RWPE2 (cell line): ENCODE results near the gene NUMBL.

Experiments used
- ATAC-seq: fragments of 200-7000 bp; cut with Tn5 transposase; 3 replicates; pipeline ENCODE4 v1.9.1; 2021; ENCODE audit warnings: low read depth
- DNase-seq: peaks from one replicate; pipeline ENCODE4 v3.0.0-alpha.2; 2020; ENCODE audit warnings: low spot score
- H3K27ac ChIP-seq: fragments of 450-650 bp; 2 replicates; pipeline ENCODE4 v1.5.1; 2017; ENCODE audit warnings: mild to moderate bottlenecking; ENCODE audit not compliant: poor library complexity, severe bottlenecking
- H3K27me3 ChIP-seq: fragments of 250-450 bp; sonication (Bioruptor Pico); 2 replicates; pipeline ENCODE4 v1.5.1; 2021; ENCODE audit warnings: mild to moderate bottlenecking, moderate library complexity; ENCODE audit not compliant: insufficient read depth, poor library complexity, severe bottlenecking
- H3K36me3 ChIP-seq: fragments of 250-450 bp; sonication (Bioruptor Pico); 2 replicates; pipeline ENCODE4 v1.5.1; 2020; ENCODE audit warnings: low read depth, mild to moderate bottlenecking, moderate library complexity
- H3K4me1 ChIP-seq: fragments of 250-450 bp; sonication (Bioruptor Pico); 2 replicates; pipeline ENCODE4 v1.5.1; 2021; ENCODE audit warnings: mild to moderate bottlenecking, moderate library complexity; ENCODE audit not compliant: insufficient read depth, poor library complexity, severe bottlenecking
- H3K4me3 ChIP-seq: fragments of 250-450 bp; sonication (Bioruptor Pico); 2 replicates; pipeline ENCODE4 v1.5.1; 2021; ENCODE audit warnings: mild to moderate bottlenecking, moderate library complexity; ENCODE audit not compliant: severe bottlenecking
- H3K9me3 ChIP-seq: fragments of 250-450 bp; sonication (Bioruptor Pico); 2 replicates; pipeline ENCODE4 v1.5.1; 2021; ENCODE audit warnings: mild to moderate bottlenecking, moderate library complexity; ENCODE audit not compliant: severe bottlenecking
- TF ChIP-seq, protein P1 (sequence below): fragments of 450-650 bp; IDR thresholded peaks from one replicate; pipeline ENCODE4 v1.5.1; 2017; ENCODE audit warnings: mild to moderate bottlenecking, moderate library complexity; ENCODE audit not compliant: poor library complexity, severe bottlenecking

The NUMBL gene

DNA sequence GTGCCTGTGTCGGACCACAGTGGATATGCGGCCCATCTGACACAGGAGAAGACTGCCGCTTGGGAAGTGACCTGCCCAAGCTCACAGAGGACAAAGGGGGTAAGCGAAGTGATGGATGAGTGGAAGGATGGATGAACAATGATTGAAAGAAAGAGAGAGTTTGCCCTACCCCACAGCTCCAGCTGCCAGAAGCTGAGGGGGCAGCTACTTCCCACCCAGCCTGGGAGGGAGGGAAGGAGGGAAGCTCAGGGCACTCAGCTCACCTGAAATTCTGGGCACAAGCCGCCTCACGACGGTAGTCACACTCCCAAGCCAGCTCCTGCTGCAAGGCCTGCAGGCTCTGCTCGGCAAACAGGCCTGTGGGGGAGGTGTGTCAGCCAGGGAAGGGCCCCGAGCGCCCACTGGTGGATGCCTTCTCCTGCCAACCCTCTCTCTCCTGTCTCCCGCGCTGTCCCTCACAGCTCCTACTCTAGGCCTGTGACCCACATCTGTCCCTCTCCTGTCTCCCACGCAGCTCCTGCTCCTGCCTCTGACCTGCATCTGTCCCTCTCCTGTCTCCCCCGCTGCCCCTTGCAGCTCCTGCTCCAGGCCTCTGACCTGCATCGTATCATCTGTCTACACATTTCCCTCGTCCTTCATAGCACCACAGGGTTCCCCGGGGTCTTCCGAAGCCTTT lies 12.0 kb upstream of the NUMBL start:
- no peak overlapping the region for H3K4me3 ChIP-seq
- no peak overlapping the region for H3K27ac ChIP-seq
- peak; percentile 35; the same call in 1 of the 3 replicates for ATAC-seq
- H3K27me3 ChIP-seq, result no peaks in the 10 kb centered on the region
- no peaks in the 10 kb centered on the region for H3K4me1 ChIP-seq
- TF ChIP-seq, protein P1, sequence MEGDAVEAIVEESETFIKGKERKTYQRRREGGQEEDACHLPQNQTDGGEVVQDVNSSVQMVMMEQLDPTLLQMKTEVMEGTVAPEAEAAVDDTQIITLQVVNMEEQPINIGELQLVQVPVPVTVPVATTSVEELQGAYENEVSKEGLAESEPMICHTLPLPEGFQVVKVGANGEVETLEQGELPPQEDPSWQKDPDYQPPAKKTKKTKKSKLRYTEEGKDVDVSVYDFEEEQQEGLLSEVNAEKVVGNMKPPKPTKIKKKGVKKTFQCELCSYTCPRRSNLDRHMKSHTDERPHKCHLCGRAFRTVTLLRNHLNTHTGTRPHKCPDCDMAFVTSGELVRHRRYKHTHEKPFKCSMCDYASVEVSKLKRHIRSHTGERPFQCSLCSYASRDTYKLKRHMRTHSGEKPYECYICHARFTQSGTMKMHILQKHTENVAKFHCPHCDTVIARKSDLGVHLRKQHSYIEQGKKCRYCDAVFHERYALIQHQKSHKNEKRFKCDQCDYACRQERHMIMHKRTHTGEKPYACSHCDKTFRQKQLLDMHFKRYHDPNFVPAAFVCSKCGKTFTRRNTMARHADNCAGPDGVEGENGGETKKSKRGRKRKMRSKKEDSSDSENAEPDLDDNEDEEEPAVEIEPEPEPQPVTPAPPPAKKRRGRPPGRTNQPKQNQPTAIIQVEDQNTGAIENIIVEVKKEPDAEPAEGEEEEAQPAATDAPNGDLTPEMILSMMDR, result no peak
- no peak for DNase-seq
- H3K36me3 ChIP-seq, result peaks cover 47% of the 10 kb centered on the region
- no peaks in the 10 kb centered on the region for H3K9me3 ChIP-seq

DNA sequence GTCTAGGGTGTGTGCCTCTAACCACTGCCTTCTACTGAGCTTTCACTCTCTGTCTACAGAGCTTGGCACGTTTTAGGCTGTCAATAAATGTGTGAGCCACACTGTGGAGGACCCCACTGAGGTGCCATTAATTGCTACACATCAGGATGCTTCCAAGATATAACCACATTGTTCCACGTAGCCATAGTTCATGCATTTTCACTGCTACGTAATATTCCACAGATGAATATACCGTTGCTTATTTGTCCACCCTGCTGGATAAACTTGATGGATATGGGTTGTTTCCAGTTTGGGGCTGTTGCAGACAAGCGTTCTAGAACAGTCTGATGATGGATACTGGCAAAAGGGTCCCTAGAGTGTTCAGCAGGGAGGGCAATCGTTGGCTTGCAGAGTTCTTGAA lies 11.3 kb upstream of the NUMBL start:
- ATAC-seq (no peak), DNase-seq (no peak)
- H3K4me3 ChIP-seq, result no peak overlapping the region
- H3K27ac ChIP-seq, result no peak overlapping the region
- H3K4me1 ChIP-seq, result no peaks in the 10 kb centered on the region
- H3K27me3 ChIP-seq, result no peaks in the 10 kb centered on the region
- no peaks in the 10 kb centered on the region for H3K9me3 ChIP-seq
- TF ChIP-seq, protein P1, result no peak
- peaks cover 43% of the 10 kb centered on the region for H3K36me3 ChIP-seq

DNA sequence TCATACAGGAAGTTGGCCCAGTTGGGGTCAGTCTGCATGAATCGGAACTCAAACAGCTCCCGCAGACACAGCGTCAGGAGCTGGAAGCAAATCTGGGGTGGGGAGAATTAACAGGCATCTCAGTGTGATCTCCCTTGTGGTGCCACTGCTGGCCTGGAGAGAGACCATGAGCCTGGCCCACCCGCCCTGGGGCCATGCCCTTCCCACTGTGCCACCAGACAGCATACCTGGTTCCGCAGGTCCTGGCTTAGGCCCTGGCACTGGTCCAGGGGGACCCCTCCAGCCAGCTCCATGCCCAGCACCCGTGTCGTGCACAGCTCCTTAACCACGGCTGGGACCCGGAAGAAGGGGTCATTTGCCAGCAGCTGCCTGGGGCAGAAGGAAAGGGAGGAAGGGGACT lies 9.6 kb upstream of the NUMBL start:
- no peaks in the 10 kb centered on the region for H3K4me1 ChIP-seq
- H3K36me3 ChIP-seq, result peaks cover 38% of the 10 kb centered on the region
- no peaks in the 10 kb centered on the region for H3K27me3 ChIP-seq
- ATAC-seq (no peak), DNase-seq (no peak)
- H3K4me3 ChIP-seq, result no peak overlapping the region
- no peaks in the 10 kb centered on the region for H3K9me3 ChIP-seq
- TF ChIP-seq, protein P1, result no peak
- H3K27ac ChIP-seq, result no peak overlapping the region

DNA sequence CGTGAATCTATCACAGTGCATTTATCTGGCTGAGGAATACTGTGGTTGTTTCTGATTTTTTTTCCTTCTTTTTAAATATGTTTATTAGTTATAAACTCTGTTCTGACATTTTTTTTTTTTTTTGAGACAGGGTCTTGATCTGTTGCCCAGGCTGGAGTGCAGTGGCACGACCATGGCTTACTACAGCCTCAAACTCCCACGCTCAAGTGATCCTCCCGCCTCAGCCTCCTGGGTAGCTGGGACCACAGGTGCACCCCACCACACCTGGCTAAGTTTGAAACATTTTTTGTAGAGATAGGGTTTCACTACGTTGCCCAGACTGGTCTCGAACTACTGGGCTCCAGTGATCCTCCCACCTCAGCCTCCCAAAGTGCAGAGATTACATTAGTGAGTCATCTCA lies 6.6 kb upstream of the NUMBL start:
- no peak overlapping the region for H3K4me3 ChIP-seq
- no peak for ATAC-seq
- H3K36me3 ChIP-seq, result peaks cover 21% of the 10 kb centered on the region
- H3K9me3 ChIP-seq, result no peaks in the 10 kb centered on the region
- no peaks in the 10 kb centered on the region for H3K4me1 ChIP-seq
- no peaks in the 10 kb centered on the region for H3K27me3 ChIP-seq
- H3K27ac ChIP-seq, result no peak overlapping the region
- DNase-seq, result no peak
- TF ChIP-seq, protein P1, result no peak

DNA sequence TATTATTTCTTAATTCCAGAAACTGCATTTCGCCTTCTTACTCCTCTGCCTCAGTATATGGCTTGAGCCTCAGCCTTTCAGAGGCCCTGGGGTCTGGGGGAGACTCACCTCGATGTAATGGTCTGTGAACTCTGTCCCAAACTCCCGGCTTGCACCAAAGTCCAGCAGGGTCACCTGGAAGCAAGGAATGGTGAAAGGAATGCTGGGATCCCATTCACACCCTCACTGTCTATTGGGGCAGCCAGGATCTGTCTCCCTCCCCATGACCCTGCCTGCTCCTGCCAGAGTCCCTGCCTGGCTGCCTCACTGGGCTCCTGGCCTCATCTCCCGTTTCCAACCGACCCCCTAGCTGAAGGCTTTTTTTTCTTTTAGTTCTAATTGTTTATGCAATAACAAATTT lies 5.4 kb upstream of the NUMBL start:
- H3K36me3 ChIP-seq, result peaks cover 20% of the 10 kb centered on the region
- TF ChIP-seq, protein P1, result no peak
- H3K27ac ChIP-seq, result no peak overlapping the region
- H3K4me3 ChIP-seq, result no peak overlapping the region
- no peaks in the 10 kb centered on the region for H3K9me3 ChIP-seq
- DNase-seq, result no peak
- no peaks in the 10 kb centered on the region for H3K27me3 ChIP-seq
- no peak for ATAC-seq
- no peaks in the 10 kb centered on the region for H3K4me1 ChIP-seq
